SU-DHL-6 (cell line): ENCODE data around the gene PPP6R3.
"Not testable (repeated sequence)": the region's sequence is repeated elsewhere in the genome, so short reads cannot be mapped to it uniquely, and the experiment has no call there.

Experiments
- EZH2phosphoT487 ChIP-seq: fragments of 200-600 bp; sonication (generic), shearing (Covaris generic); conservative IDR thresholded peaks from 2 replicates; pipeline ENCODE4 v1.6.1; 2018; ENCODE audit warnings: mild to moderate bottlenecking, antibody characterized with exemption, low read length, moderate library complexity, mixed read lengths
- TF ChIP-seq, protein P1 (sequence below): fragments of 200-600 bp; sonication (generic); IDR thresholded peaks from one replicate; pipeline ENCODE4 v1.5.1; 2017; ENCODE audit warnings: antibody characterized with exemption, mild to moderate bottlenecking, low read length, moderate library complexity; ENCODE audit not compliant: insufficient read depth, poor library complexity, severe bottlenecking

DNA sequence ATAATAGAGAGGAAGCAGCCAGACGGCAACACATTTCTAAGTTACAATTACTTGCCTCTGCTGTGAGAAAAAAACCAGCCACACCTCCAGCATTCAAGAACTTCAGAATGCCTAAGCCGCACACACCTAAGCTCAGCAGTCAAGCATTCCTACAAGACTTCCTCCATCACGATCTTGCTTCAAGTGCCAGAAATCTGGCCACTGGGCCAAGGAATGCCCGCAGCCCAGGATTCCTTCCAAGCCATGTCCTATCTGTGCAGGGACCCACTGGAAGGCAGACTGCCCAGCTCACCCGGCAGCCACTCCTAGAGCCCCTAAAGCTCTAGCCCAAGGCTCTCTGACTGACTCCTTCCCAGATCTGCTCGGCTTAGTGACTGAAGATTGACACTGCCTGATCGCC lies 165.7 kb downstream of the PPP6R3 start:
- TF ChIP-seq, protein P1, sequence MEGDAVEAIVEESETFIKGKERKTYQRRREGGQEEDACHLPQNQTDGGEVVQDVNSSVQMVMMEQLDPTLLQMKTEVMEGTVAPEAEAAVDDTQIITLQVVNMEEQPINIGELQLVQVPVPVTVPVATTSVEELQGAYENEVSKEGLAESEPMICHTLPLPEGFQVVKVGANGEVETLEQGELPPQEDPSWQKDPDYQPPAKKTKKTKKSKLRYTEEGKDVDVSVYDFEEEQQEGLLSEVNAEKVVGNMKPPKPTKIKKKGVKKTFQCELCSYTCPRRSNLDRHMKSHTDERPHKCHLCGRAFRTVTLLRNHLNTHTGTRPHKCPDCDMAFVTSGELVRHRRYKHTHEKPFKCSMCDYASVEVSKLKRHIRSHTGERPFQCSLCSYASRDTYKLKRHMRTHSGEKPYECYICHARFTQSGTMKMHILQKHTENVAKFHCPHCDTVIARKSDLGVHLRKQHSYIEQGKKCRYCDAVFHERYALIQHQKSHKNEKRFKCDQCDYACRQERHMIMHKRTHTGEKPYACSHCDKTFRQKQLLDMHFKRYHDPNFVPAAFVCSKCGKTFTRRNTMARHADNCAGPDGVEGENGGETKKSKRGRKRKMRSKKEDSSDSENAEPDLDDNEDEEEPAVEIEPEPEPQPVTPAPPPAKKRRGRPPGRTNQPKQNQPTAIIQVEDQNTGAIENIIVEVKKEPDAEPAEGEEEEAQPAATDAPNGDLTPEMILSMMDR = not testable (repeated sequence)
- not testable (repeated sequence) for TF ChIP-seq EZH2phosphoT487
